HAP-1 (cell line): ENCODE data around the gene RASD1.

Experiments used
- DNase-seq, 2 experiments: peaks; one replicate each; pipeline ENCODE4 v3.0.0-alpha.2; 2016 to 2020; ENCODE audit warnings: low spot score in 2 of 2
- H3K27me3 ChIP-seq: fragments of 250-450 bp; sonication (Bioruptor Pico); 2 replicates; pipeline ENCODE4 v1.5.1; 2020; ENCODE audit warnings: low read depth, mild to moderate bottlenecking, moderate library complexity
- H3K36me3 ChIP-seq: fragments of 250-450 bp; sonication (Bioruptor Pico); replicated peaks from 2 replicates; pipeline ENCODE4 v1.5.1; 2020; ENCODE audit warnings: mild to moderate bottlenecking
- H3K4me1 ChIP-seq: fragments of 250-450 bp; sonication (Bioruptor Pico); 2 replicates; pipeline ENCODE4 v1.5.1; 2020; ENCODE audit warnings: mild to moderate bottlenecking
- H3K4me3 ChIP-seq: fragments of 250-450 bp; sonication (Bioruptor Pico); 2 replicates; pipeline ENCODE4 v1.5.1; 2020; ENCODE audit warnings: mild to moderate bottlenecking, moderate library complexity
- H3K9me3 ChIP-seq: fragments of 250-450 bp; sonication (Bioruptor Pico); 2 replicates; pipeline ENCODE4 v1.5.1; 2020; ENCODE audit warnings: mild to moderate bottlenecking, moderate library complexity
- in situ Hi-C: fragments of 300-500 bp; cut with MboI; formaldehyde crosslinking; loops from 3 replicates; pipeline ENCODE4 v1.14.3; 2020; ENCODE audit warnings: low sequenced_read_pairs, inconsistent platforms, mixed read lengths

Gene RASD1

GRCh38 chr17:17502741-17503565, 6.8 kb upstream of the RASD1 start:
- no peak for DNase-seq
- in situ Hi-C loops = no loop called here
- Histone ChIP-seq H3K27me3 (no peaks in the 10 kb centered on the region), H3K9me3 (no peaks in the 10 kb centered on the region), H3K4me1 (no peaks in the 10 kb centered on the region), H3K4me3 (no peak overlapping the region), H3K36me3 (no peaks in the 10 kb centered on the region)

- Histone ChIP-seq H3K4me1 (peaks cover 6% of the 10 kb centered on the region; the same call in 1 of the 2 replicates), H3K36me3 (no peaks in the 10 kb centered on the region), H3K4me3 (no peak overlapping the region), H3K27me3 (no peaks in the 10 kb centered on the region), H3K9me3 (no peaks in the 10 kb centered on the region)
- in situ Hi-C loops = no loop called here
- no peak for DNase-seq
These were observed 4.9 kb upstream of the RASD1 start for GRCh38 chr17:17500999-17501605.

- H3K9me3 ChIP-seq = no peaks in the 10 kb centered on the region
- H3K4me1 ChIP-seq = peaks cover 6% of the 10 kb centered on the region; the same call in 1 of the 2 replicates
- no peaks in the 10 kb centered on the region for H3K27me3 ChIP-seq
- in situ Hi-C loops = loop anchor here (5.0 kb wide), 3 partner anchors 73 to 143 kb away; no protein-coding TSS in a partner anchor
- H3K4me3 ChIP-seq = no peak overlapping the region
- DNase-seq = no peak
- H3K36me3 ChIP-seq = no peaks in the 10 kb centered on the region
These were observed 3.4 kb upstream of the RASD1 start for GRCh38 chr17:17499402-17500145.

GRCh38 chr17:17498606-17499301, 2.6 kb upstream of the RASD1 start:
- Histone ChIP-seq H3K4me1 (peaks cover 6% of the 10 kb centered on the region; the same call in 1 of the 2 replicates), H3K4me3 (no peak overlapping the region), H3K36me3 (no peaks in the 10 kb centered on the region), H3K9me3 (no peaks in the 10 kb centered on the region), H3K27me3 (no peaks in the 10 kb centered on the region)
- in situ Hi-C loops = loop anchor here (5.0 kb wide), 3 partner anchors 74 to 144 kb away; no protein-coding TSS in a partner anchor
- DNase-seq = no peak

- in situ Hi-C loops = loop anchor here (5.0 kb wide), 3 partner anchors 74 to 144 kb away; no protein-coding TSS in a partner anchor
- peaks cover 7% of the 10 kb centered on the region; the same call in 1 of the 2 replicates for H3K4me1 ChIP-seq
- H3K9me3 ChIP-seq = no peaks in the 10 kb centered on the region
- H3K36me3 ChIP-seq = peaks cover under 1% of the 10 kb centered on the region; the same call in 1 of the 2 replicates
- H3K4me3 ChIP-seq = no peak overlapping the region
- H3K27me3 ChIP-seq = no peaks in the 10 kb centered on the region
- no peak for DNase-seq
These were observed 1.8 kb upstream of the RASD1 start for GRCh38 chr17:17497845-17498520.

- H3K36me3 ChIP-seq = peaks cover 8% of the 10 kb centered on the region; the same call in 1 of the 2 replicates
- H3K4me3 ChIP-seq = peak overlapping the region; percentile 54
- no peaks in the 10 kb centered on the region for H3K9me3 ChIP-seq
- H3K4me1 ChIP-seq = peaks cover 11% of the 10 kb centered on the region
- in situ Hi-C loops = loop anchor here (5.0 kb wide), 3 partner anchors 75 to 145 kb away; no protein-coding TSS in a partner anchor
- H3K27me3 ChIP-seq = no peaks in the 10 kb centered on the region
- no peak for DNase-seq
These were observed 1.1 kb upstream of the RASD1 start for GRCh38 chr17:17497065-17497844.

GRCh38 chr17:17495536-17496188, 533 bp downstream of the RASD1 start:
- Histone ChIP-seq H3K4me3 (peak overlapping the region; percentile 54; the same call in 1 of the 2 replicates), H3K9me3 (no peaks in the 10 kb centered on the region), H3K27me3 (no peaks in the 10 kb centered on the region), H3K4me1 (peaks cover 11% of the 10 kb centered on the region), H3K36me3 (peaks cover 23% of the 10 kb centered on the region)
- DNase-seq = no peak
- in situ Hi-C loops = loop anchor here (5.0 kb wide), 3 partner anchors 77 to 147 kb away; no protein-coding TSS in a partner anchor

- no peak for DNase-seq
- Histone ChIP-seq H3K9me3 (no peaks in the 10 kb centered on the region), H3K4me1 (peaks cover 11% of the 10 kb centered on the region), H3K27me3 (no peaks in the 10 kb centered on the region), H3K36me3 (peaks cover 23% of the 10 kb centered on the region), H3K4me3 (no peak overlapping the region)
- in situ Hi-C loops = loop anchor here (5.0 kb wide), 3 partner anchors 77 to 147 kb away; no protein-coding TSS in a partner anchor
These were observed 1.2 kb downstream of the RASD1 start for GRCh38 chr17:17494870-17495535.

- H3K27me3 ChIP-seq = no peaks in the 10 kb centered on the region
- no peaks in the 10 kb centered on the region for H3K9me3 ChIP-seq
- in situ Hi-C loops = no loop called here
- DNase-seq = no peak
- no peak overlapping the region for H3K4me3 ChIP-seq
- H3K4me1 ChIP-seq = peaks cover 11% of the 10 kb centered on the region
- H3K36me3 ChIP-seq = peaks cover 23% of the 10 kb centered on the region
These were observed 1.7 kb downstream of the RASD1 start for GRCh38 chr17:17494499-17494869.

GRCh38 chr17:17493986-17494466, 2.2 kb downstream of the RASD1 start:
- in situ Hi-C loops = no loop called here
- Histone ChIP-seq H3K4me3 (no peak overlapping the region), H3K27me3 (no peaks in the 10 kb centered on the region), H3K36me3 (peaks cover 23% of the 10 kb centered on the region), H3K9me3 (no peaks in the 10 kb centered on the region), H3K4me1 (peaks cover 11% of the 10 kb centered on the region)
- no peak for DNase-seq

- DNase-seq = peak; percentile 19 to 30
- Histone ChIP-seq H3K36me3 (peaks cover 23% of the 10 kb centered on the region), H3K9me3 (no peaks in the 10 kb centered on the region), H3K4me3 (no peak overlapping the region), H3K27me3 (no peaks in the 10 kb centered on the region), H3K4me1 (peaks cover 11% of the 10 kb centered on the region)
- in situ Hi-C loops = no loop called here
These were observed 2.8 kb downstream of the RASD1 start for GRCh38 chr17:17493249-17493985.
